ENCODE data around the gene MAP2K1.
A peak's percentile ranks its signal among the peaks of the same experiment; 100 is the strongest.
"Not testable (repeated sequence)": the region's sequence is repeated elsewhere in the genome, so short reads cannot be mapped to it uniquely, and the experiment has no call there.

MAP2K1 gene

GRCh38 chr15:66496951-66497501 lies 110.3 kb downstream of the MAP2K1 start:
- H3K4me3 ChIP-seq (ENCODE audit: low read depth, low read length) = peak overlapping the region; percentile 86
- no peak for DNase-seq (ENCODE audit: low read depth)
- TF ChIP-seq CTCF (IDR thresholded peaks at IDR 0.05; ENCODE audit: insufficient read depth, low read depth, low read length, missing control alignments) = no peak

- peak; percentile 95 for TF ChIP-seq CTCF (IDR thresholded peaks at IDR 0.05; ENCODE audit: insufficient read depth, low read depth, low read length, missing control alignments)
- peak within 1 kb of the TSS; percentile 86 for H3K4me3 ChIP-seq (ENCODE audit: low read depth, low read length)
- peak; percentile 98 for DNase-seq (ENCODE audit: low read depth)
Observed at GRCh38 chr15:66497502-66498455, 111.1 kb downstream of the MAP2K1 start, which contains the start of gene SNAPC5. Gene SNAPC5 (minus strand): TSS chr15:66497762. CDS start chr15:66497731, 31 bp downstream.

- DNase-seq (ENCODE audit: low read depth) = peak; percentile 47
- TF ChIP-seq CTCF (IDR thresholded peaks at IDR 0.05; ENCODE audit: insufficient read depth, low read depth, low read length, missing control alignments) = peak; percentile 30
- no peak overlapping the region for H3K4me3 ChIP-seq (ENCODE audit: low read depth, low read length)
Observed at GRCh38 chr15:66498501-66499386, 112.0 kb downstream of the MAP2K1 start.

GRCh38 chr15:66500346-66500745 lies 113.6 kb downstream of the MAP2K1 start:
- not testable (repeated sequence) for DNase-seq (ENCODE audit: low read depth); H3K4me3 ChIP-seq (ENCODE audit: low read depth, low read length)

- no peak for DNase-seq (ENCODE audit: low read depth)
- TF ChIP-seq CTCF (IDR thresholded peaks at IDR 0.05; ENCODE audit: insufficient read depth, low read depth, low read length, missing control alignments) = no peak
- peak overlapping the region; percentile 86 for H3K4me3 ChIP-seq (ENCODE audit: low read depth, low read length)
Observed at GRCh38 chr15:66502491-66502890, 115.8 kb downstream of the MAP2K1 start.

- not testable (repeated sequence) for DNase-seq (ENCODE audit: low read depth)
- peak overlapping the region; percentile 86 for H3K4me3 ChIP-seq (ENCODE audit: low read depth, low read length)
Observed at GRCh38 chr15:66503041-66503648, 116.4 kb downstream of the MAP2K1 start.

GRCh38 chr15:66503780-66504562 lies 117.3 kb downstream of the MAP2K1 start:
- no peak for TF ChIP-seq CTCF (IDR thresholded peaks at IDR 0.05; ENCODE audit: insufficient read depth, low read depth, low read length, missing control alignments)
- DNase-seq (ENCODE audit: low read depth) = no peak
- peak overlapping the region; percentile 86 for H3K4me3 ChIP-seq (ENCODE audit: low read depth, low read length)
